KOPT-K1 (cell line): ENCODE results near the gene DNAI2.
A peak's percentile ranks its signal among the peaks of the same experiment; 100 is the strongest.

ENCODE experiments used
- H3K27ac ChIP-seq: fragments of 200-600 bp; sonication (generic); 2 replicates; pipeline ENCODE4 v1.5.1; 2016; ENCODE audit warnings: antibody characterized with exemption, mild to moderate bottlenecking, low read depth, low read length; ENCODE audit not compliant: poor library complexity, severe bottlenecking
- H3K36me3 ChIP-seq: fragments of 200-600 bp; sonication (generic); 2 replicates; pipeline ENCODE4 v1.5.1; 2017; ENCODE audit warnings: antibody characterized with exemption, mild to moderate bottlenecking, low read length, moderate library complexity; ENCODE audit not compliant: insufficient read depth
- H3K9me3 ChIP-seq: fragments of 200-600 bp; sonication (generic); 2 replicates; pipeline ENCODE4 v1.5.1; 2017; ENCODE audit warnings: antibody characterized with exemption, low read length, mild to moderate bottlenecking; ENCODE audit not compliant: insufficient read depth, poor library complexity, severe bottlenecking

Gene DNAI2

GRCh38 chr17:74239172-74239571 lies 34.9 kb upstream of the DNAI2 start:
- no peaks in the 10 kb centered on the region for H3K9me3 ChIP-seq
- H3K27ac ChIP-seq: no peak overlapping the region
- H3K36me3 ChIP-seq: no peaks in the 10 kb centered on the region

DNA sequence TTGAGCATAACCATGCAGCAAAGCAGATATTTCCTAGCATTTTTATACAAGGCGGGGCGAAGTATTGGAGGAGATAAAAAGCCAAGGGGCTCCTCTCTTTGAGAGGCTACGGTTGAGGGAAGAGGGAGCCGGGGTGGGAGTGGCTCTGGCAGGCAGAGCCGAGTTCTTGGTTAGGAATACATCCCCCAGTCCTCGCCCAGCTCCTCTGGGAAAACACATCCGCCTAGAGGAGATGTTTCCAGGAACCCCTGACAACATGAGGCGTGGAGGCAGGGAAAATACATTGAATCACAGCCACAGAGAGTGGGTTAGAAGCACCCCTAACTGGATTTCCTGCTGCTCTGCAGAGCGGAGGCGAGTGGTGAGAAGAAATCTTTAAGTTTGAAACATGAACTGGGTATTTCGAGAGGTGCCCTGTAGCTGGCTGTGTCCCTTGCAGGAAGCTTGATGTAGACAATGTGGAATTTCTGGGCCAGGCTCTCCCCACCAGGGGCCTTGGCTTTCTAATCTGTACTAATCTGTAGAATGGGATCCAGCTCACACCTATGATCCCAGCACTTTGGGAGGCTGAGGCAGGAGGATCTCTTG lies 33.3 kb upstream of the DNAI2 start:
- no peaks in the 10 kb centered on the region for H3K36me3 ChIP-seq
- no peaks in the 10 kb centered on the region for H3K9me3 ChIP-seq
- H3K27ac ChIP-seq: no peak overlapping the region

DNA sequence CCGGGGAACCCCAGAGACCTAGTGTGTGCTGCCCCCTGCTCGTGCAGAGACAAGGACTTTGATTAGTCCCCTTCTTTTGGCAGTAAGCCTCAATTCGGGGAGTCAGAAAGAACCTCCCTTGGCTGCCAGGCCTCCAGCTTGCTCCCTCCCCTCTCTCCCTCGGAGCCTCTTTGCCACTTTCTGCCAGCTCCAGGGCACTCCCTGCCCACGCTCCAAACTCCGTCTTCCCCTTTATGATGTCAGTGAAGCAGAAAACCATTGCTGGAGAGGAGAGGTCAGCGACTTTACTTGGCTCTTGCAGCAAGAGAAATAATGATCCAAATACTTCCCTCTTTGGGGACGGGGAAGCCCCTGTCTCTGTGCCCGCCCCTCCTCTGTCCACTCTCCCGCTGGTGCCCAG lies 32.6 kb upstream of the DNAI2 start:
- no peaks in the 10 kb centered on the region for H3K9me3 ChIP-seq
- H3K36me3 ChIP-seq: no peaks in the 10 kb centered on the region
- no peak overlapping the region for H3K27ac ChIP-seq

GRCh38 chr17:74241847-74242246 lies 32.2 kb upstream of the DNAI2 start:
- Histone ChIP-seq H3K36me3 (no peaks in the 10 kb centered on the region), H3K9me3 (no peaks in the 10 kb centered on the region), H3K27ac (no peak overlapping the region)

DNA sequence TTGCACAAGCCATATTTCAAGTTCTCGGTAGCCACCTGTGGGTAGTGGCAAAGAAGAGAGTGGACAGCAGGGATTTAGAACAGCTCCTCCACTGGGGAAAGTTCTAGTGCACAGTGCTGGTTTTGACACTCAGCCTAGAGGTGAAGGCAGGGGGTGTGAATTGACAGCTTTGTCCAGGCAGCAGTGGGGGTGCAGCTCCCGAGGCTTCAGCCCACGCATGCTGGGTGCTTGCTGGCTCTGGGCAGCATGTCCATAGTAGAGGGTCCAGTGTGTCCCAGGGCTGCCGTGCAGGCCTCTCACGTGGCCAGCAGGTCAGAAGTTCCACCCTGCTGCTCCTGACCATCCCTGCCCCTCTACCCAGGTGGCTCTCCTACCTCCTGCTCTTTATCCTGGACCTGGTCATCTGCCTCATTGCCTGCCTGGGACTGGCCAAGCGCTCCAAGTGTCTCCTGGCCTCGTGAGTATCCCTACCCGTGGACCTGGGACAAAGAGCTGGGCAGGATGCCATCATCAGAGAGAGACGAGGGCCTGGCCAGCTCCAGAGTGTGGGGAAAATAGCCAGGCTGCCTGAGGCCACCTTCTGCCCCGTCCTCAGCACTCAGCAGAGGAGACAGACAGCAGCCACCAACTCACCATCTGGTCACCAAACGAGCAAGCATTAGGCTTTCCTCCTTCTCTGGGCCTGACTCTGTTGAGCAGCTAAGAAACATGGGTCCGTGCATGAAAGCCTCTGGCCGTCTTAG lies 30.9 kb upstream of the DNAI2 start:
- Histone ChIP-seq H3K36me3 (no peaks in the 10 kb centered on the region), H3K27ac (no peak overlapping the region), H3K9me3 (no peaks in the 10 kb centered on the region)

DNA sequence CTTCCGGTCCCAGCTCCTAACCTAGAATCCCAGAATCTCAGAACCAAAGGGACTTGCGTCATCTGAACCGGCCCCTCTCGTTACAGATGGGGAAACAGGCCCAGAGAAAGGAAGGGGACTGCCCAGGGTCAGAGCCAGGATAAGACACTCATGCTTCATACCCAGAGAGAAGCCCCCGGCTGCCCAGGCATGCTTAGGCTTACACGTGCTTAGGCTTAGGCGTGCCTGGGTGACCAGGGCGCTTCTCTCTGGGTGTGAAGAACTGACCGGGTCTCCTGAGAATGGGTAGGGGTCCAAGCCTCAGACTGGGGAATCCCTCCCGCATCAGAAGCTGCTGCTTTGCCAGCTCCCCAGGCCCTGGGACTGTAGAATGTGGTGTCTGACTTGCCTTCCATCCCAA lies 29.9 kb upstream of the DNAI2 start:
- Histone ChIP-seq H3K9me3 (no peaks in the 10 kb centered on the region), H3K27ac (no peak overlapping the region), H3K36me3 (no peaks in the 10 kb centered on the region)

DNA sequence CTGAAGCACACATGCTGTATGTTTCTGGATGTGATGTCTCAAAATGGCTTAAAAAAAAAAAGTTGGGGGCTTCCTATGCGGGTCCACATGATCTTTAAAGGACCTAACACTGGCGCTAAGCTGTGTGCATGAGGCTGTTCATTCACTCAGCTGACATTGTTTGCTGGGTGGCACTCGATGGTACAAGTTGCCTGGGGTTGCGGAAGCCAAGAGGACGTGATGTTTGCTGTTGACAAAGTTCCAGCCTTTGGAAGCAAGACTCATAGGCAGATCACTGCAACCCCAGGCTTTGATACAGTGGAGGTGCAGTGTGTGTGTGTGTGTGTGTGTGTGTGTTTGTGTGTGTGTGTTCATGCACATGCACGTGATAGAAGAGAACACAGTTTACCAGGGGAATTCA lies 29.5 kb upstream of the DNAI2 start:
- H3K27ac ChIP-seq: no peak overlapping the region
- H3K9me3 ChIP-seq: no peaks in the 10 kb centered on the region
- H3K36me3 ChIP-seq: no peaks in the 10 kb centered on the region

DNA sequence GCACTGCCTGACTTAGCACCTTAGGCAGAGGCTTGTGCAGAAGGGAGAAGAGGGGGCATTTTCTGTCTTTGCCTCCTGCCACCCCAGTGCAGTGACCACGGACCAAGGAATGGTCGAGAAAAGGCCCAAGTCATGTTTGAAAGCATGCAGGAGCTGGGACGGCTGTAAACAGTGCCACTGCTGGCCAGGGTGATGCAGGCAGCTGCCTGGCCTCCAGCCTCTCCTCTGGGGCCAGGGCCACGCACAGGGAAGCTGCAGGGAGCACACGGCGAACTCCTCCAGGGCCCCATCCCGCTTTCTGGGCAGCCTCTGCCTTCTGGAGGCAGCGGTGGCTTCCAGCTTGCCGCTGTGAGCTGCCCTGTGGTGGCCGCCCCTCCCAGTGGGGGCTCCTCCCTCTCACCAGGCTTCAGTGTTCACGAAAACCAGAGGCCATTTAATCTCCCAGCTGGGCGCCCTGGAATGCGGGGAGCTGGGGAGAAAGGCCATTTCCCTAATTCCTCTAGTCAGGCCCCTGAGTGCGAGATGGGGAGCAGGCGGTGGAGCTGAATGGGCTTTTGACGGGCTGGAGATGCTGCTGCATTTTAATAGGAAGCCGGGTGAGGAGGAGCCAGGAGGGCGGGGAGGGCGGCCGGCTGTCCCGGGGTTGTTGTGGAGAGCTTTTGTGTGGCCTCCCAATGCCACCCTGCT lies 28.7 kb upstream of the DNAI2 start:
- Histone ChIP-seq H3K36me3 (no peaks in the 10 kb centered on the region), H3K27ac (no peak overlapping the region), H3K9me3 (no peaks in the 10 kb centered on the region)

- H3K9me3 ChIP-seq: no peaks in the 10 kb centered on the region
- no peaks in the 10 kb centered on the region for H3K36me3 ChIP-seq
- no peak overlapping the region for H3K27ac ChIP-seq
Observed at GRCh38 chr17:74245871-74246270, 28.2 kb upstream of the DNAI2 start.

DNA sequence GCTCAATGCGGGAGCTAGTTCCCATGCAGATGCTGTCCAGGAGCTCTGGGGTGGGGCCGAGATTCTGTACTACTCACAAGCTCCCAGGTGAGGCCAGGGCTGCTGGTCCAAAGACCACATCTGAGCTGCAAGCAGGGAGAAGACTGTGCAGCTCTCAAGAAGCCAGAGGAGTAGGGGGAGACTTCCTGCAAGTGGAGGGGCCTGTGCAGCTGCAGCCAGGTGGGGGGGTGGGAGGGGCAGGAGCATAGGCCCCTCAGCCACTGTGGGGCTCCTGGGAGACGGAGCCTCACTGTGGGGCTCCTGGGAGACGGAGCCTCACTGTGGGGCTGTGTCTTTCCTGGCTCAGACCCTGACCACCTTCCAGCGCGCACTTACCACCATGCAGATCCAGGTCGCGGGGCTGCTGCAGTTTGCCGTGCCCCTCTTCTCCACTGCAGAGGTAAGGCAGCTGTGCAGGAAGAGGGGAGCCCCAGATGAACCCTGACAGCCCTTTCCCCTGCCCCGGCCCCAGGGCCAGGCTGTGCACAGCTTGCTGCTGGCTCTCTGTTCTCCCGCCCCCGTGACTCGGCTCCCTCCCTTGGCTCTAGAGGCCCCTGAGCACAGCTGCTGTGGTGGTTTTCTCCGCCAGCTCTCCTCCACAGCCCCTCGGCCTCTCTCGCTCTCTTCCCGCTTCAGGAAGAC lies 24.3 kb upstream of the DNAI2 start:
- peak overlapping the region; percentile 79 for H3K27ac ChIP-seq
- H3K36me3 ChIP-seq: no peaks in the 10 kb centered on the region
- H3K9me3 ChIP-seq: no peaks in the 10 kb centered on the region

DNA sequence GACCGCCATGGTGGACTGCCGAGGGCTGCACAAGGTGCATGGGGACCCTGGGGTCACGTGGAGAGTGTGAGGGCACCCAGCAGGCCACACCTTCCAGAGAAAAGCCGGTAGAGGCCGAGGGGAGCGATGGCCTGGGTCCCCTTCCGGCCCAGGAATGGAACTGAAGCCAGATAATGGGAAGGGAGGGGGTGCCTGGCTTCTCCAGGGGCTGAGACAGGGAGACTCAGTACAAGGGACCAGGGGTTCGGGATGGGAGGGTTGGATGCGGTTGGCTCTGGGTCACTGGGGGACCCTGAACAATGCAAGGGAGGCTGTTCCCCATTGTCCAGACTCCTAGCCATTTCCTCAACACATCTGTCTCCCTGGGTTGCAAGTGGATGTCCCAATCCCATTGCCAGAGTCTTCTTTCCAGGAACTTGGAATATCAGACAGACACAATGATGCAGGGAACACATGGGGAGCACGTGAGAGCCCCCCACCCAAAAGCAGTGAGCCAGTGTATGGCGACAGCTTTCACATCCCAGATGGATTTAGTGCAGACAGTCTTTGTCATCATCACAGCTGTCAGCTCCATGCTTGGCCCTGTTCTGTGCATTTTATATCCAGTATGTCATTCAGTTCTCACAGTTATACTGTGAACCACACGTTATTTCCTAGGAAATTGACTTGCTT lies 23.6 kb upstream of the DNAI2 start:
- Histone ChIP-seq H3K36me3 (no peaks in the 10 kb centered on the region), H3K27ac (peak overlapping the region; percentile 79), H3K9me3 (no peaks in the 10 kb centered on the region)

DNA sequence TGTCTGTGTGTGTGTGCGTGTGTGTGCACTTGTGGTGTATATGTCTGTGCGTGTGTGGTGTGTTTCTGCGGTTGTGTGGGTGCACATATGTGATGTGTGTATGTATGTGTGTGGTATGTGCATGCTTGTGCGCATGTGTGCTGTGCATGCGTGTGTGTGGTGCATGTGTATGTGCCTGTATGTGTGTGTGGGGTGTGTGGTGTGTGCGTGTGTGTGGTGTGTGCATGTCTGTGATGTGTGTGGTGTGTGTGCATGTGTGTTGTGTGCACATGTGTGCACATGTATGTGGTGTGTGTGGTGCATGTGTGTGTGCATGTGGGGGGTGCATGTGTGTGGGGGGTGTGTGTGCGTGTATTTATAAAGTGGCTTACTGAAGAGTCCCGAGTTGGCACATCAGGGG lies 23.0 kb upstream of the DNAI2 start:
- Histone ChIP-seq H3K36me3 (no peaks in the 10 kb centered on the region), H3K27ac (no peak overlapping the region), H3K9me3 (no peaks in the 10 kb centered on the region)

DNA sequence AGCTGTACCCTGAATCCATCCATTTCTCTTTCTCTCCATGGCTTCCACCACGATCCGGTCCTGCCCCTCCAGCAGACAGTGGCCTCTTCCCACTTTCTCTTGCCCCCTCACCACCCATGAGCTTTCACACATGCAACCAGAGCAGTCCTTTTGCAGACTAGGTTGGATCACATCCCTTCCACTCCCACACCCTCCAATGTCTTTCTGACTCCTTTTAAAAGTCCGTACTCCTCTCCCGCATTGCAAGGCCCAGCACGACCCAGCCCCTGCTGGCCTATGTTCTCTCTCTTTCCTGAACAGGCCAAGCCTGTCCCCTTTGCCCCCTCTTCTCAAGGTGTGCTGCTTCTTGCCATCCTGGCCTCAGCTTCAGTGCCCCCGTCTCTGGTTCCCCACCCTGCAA lies 22.5 kb upstream of the DNAI2 start:
- H3K36me3 ChIP-seq: no peaks in the 10 kb centered on the region
- H3K27ac ChIP-seq: no peak overlapping the region
- H3K9me3 ChIP-seq: no peaks in the 10 kb centered on the region

GRCh38 chr17:74252211-74252610 lies 21.8 kb upstream of the DNAI2 start:
- Histone ChIP-seq H3K27ac (no peak overlapping the region), H3K9me3 (no peaks in the 10 kb centered on the region), H3K36me3 (no peaks in the 10 kb centered on the region)

DNA sequence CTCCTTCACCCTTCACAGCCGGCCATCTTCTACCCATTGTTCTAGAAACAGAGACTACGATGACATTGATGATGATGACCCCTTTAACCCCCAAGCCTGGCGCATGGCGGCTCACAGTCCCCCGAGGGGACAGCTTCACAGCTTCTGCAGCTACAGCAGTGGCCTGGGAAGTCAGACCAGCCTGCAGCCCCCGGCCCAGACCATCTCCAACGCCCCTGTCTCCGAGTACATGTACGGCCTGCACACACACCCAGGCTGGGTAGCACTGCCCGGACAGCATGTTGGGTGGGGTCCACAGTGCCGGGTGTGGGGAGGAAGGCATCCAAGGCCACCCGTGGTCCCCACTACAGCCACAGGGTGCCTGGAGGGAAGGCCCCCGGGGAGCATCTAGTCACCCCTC lies 21.0 kb upstream of the DNAI2 start:
- H3K27ac ChIP-seq: no peak overlapping the region
- H3K9me3 ChIP-seq: no peaks in the 10 kb centered on the region
- H3K36me3 ChIP-seq: no peaks in the 10 kb centered on the region
